ENCODE results near the gene RAD51. TPM values are rescaled to one million over a fixed set of nuclear protein-coding genes. Genes with fewer than 3 reads are reported as not detected.

RAD51 gene
- total and polyA plus RNA-seq, 9 donors, result 0.41 to 2.5 (median 0.73) TPM; not detected in 3

- H3K36me3 ChIP-seq, result no peaks in the 10 kb centered on the region
- H3K27me3 ChIP-seq, result no peaks in the 10 kb centered on the region
- no peak overlapping the region for H3K27ac ChIP-seq
- no peak for TF ChIP-seq POLR2A (IDR thresholded peaks at IDR 0.05)
- TF ChIP-seq CTCF (IDR thresholded peaks at IDR 0.05), result no peak
- TF ChIP-seq EP300 (IDR thresholded peaks at IDR 0.05), result no peak
- DNase-seq, result no peak
- intact Hi-C loops (cut with DNase I), result no loop called here
- H3K4me3 ChIP-seq, result no peak overlapping the region
- WGBS, 3 donors, result 86 to 95% (median 90%) methylated on average over 2 of the region's 2 CpGs
- no peaks in the 10 kb centered on the region for H3K4me1 ChIP-seq (ENCODE audit: insufficient read depth)
- no peaks in the 10 kb centered on the region for H3K9me3 ChIP-seq
Measured at GRCh38 chr15:40722934-40723333, 28.0 kb downstream of the RAD51 start.

DNA sequence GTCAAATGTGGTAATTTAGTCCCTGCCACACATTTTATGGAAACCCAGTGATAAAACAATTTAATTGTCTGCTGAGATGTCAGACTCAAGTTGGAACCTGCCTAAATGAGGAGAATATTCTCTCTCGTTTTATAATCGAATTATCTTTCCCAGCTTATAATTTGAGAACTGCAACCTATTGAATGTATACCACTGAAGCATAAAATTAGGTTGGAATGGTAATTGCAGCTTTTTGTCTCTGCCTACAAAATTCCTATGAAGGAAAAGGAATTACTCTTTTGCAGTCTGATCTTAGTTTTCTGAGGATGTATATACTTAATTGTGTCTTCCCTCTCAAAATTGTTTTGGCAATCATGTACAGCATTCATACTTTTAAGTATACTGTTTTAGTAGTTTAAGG, 28.9 kb downstream of the RAD51 start:
- no peaks in the 10 kb centered on the region for H3K4me1 ChIP-seq (ENCODE audit: insufficient read depth)
- H3K36me3 ChIP-seq, result no peaks in the 10 kb centered on the region
- H3K27me3 ChIP-seq, result no peaks in the 10 kb centered on the region
- H3K27ac ChIP-seq, result no peak overlapping the region
- intact Hi-C loops (cut with DNase I), result no loop called here
- no peak for DNase-seq
- WGBS, 3 donors, result 77 to 88% (median 78%) methylated on average over 2 of the region's 2 CpGs
- no peak overlapping the region for H3K4me3 ChIP-seq
- H3K9me3 ChIP-seq, result no peaks in the 10 kb centered on the region
- TF ChIP-seq CTCF (IDR thresholded peaks at IDR 0.05) (no peak), POLR2A (IDR thresholded peaks at IDR 0.05) (no peak), EP300 (IDR thresholded peaks at IDR 0.05) (no peak)

GRCh38 chr15:40731034-40731433, 36.1 kb downstream of the RAD51 start:
- Histone ChIP-seq H3K27me3 (no peaks in the 10 kb centered on the region), H3K36me3 (no peaks in the 10 kb centered on the region), H3K9me3 (no peaks in the 10 kb centered on the region), H3K4me3 (no peak overlapping the region), H3K27ac (no peak overlapping the region), H3K4me1 (ENCODE audit: insufficient read depth) (no peaks in the 10 kb centered on the region)
- no peak for TF ChIP-seq CTCF (IDR thresholded peaks at IDR 0.05)
- no peak for TF ChIP-seq POLR2A (IDR thresholded peaks at IDR 0.05)
- no peak for TF ChIP-seq EP300 (IDR thresholded peaks at IDR 0.05)
- no peak for DNase-seq
- WGBS, 3 donors, result 71 to 81% (median 76%) methylated on average over 3 of the region's 3 CpGs
- intact Hi-C loops (cut with DNase I), result no loop called here

- DNase-seq, result no peak
- Histone ChIP-seq H3K4me1 (ENCODE audit: insufficient read depth) (no peaks in the 10 kb centered on the region), H3K27ac (no peak overlapping the region), H3K9me3 (no peaks in the 10 kb centered on the region), H3K36me3 (no peaks in the 10 kb centered on the region), H3K4me3 (no peak overlapping the region), H3K27me3 (no peaks in the 10 kb centered on the region)
- TF ChIP-seq CTCF (IDR thresholded peaks at IDR 0.05), result no peak
- TF ChIP-seq POLR2A (IDR thresholded peaks at IDR 0.05), result no peak
- TF ChIP-seq EP300 (IDR thresholded peaks at IDR 0.05), result no peak
- intact Hi-C loops (cut with DNase I), result no loop called here
- 86 to 92% (median 91%) methylated on average over 4 of the region's 4 CpGs for WGBS, 3 donors
Measured at GRCh38 chr15:40736575-40736974, 41.6 kb downstream of the RAD51 start.

GRCh38 chr15:40737048-40737447, 42.1 kb downstream of the RAD51 start:
- no peak for DNase-seq
- 89 to 98% (median 92%) methylated on average over 3 of the region's 3 CpGs for WGBS, 3 donors
- Histone ChIP-seq H3K4me1 (ENCODE audit: insufficient read depth) (no peaks in the 10 kb centered on the region), H3K27me3 (no peaks in the 10 kb centered on the region), H3K36me3 (no peaks in the 10 kb centered on the region), H3K9me3 (no peaks in the 10 kb centered on the region), H3K4me3 (no peak overlapping the region), H3K27ac (no peak overlapping the region)
- intact Hi-C loops (cut with DNase I), result no loop called here
- TF ChIP-seq CTCF (IDR thresholded peaks at IDR 0.05) (no peak), POLR2A (IDR thresholded peaks at IDR 0.05) (no peak), EP300 (IDR thresholded peaks at IDR 0.05) (no peak)

All from ovary (tissue), 9 donors.